ENCODE data around the gene VSX2. TPM values are rescaled to one million over a fixed set of nuclear protein-coding genes. Genes with fewer than 3 reads are reported as not detected.
A peak's percentile ranks its signal among the peaks of the same experiment; 100 is the strongest.

The VSX2 gene
- total and polyA plus RNA-seq, 7 experiments from 2014 or later = not detected

DNA sequence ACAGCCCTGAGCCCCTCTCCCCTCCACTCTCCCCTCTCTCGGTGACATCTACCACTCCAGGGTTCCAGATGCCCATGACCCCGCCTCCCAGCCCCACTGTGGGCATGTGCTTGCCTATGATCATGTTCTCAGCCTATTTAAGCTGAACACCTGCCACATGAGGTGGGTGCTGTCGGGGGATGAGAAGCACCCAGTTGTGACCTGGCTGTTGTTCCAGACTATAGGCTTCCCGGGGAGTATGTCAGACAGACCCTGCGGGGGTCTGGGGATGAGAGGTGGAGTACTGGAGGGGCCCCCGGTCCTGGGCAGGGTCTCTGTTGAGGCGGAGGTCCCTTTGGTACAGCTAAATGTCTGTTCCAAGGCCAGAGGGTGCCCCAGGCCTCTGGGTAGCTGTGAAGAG is 6.0 kb downstream of the VSX2 start:
- POLR2A ChIA-PET = no interaction called here

DNA sequence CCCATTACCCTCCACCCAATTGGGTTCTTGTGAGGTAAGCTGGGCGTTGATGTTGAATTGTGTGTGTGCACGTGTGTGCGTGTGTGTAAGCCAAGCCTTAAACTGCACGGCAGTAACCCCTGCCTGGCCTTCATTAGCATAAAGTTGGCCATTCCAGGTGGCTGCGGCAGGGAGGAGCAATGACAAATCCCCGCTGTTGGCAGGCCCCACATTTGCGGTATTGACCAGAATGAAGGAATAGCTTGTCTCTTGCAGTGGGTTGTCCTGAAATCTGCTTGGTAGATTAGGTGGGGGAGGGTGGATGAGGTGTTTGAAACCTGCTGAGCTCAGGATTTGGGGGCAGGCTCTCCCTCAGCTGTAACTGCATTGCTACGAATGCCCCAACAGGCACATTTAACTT is 7.3 kb downstream of the VSX2 start:
- H3K4me1 Mint-ChIP-seq = peaks cover 9 to 19% (median 13%) of the 10 kb centered on the region in 7 donors
- intact Hi-C loops (cut with micrococcal nuclease) = no loop called here
- DNase-seq = no peak
- POLR2A ChIA-PET = no interaction called here
- ATAC-seq = no peak
- Histone ChIP-seq H3K9me3 (ENCODE audit: control insufficient read depth in 2 of 3, low read length in 3 of 3) (no peaks in the 10 kb centered on the region), H3K27me3 (ENCODE audit: control insufficient read depth in 2 of 2, insufficient read depth in 2 of 2, low read length in 2 of 2) (peaks cover 3 to 15% of the 10 kb centered on the region in 2 donors), H3K4me1 (ENCODE audit: control insufficient read depth in 2 of 2, insufficient read depth in 2 of 2, low read length in 2 of 2) (peaks cover 0 to 4% of the 10 kb centered on the region in 2 donors), H3K4me3 (ENCODE audit: low read length) (no peak overlapping the region), H3K27ac (ENCODE audit: low read depth, low read length) (no peak overlapping the region), H3K36me3 (ENCODE audit: control insufficient read depth in 2 of 3, insufficient read depth in 3 of 3, low read length in 3 of 3) (no peaks in the 10 kb centered on the region)
- H3K9me3 Mint-ChIP-seq = peaks cover 0 to 3% (median 0%) of the 10 kb centered on the region in 11 donors
- H3K27ac Mint-ChIP-seq = no peak overlapping the region
- no peaks in the 10 kb centered on the region for H3K36me3 Mint-ChIP-seq
- H3K4me3 Mint-ChIP-seq = no peak overlapping the region
- H3K27me3 Mint-ChIP-seq = peaks cover 57 to 80% (median 67%) of the 10 kb centered on the region in 5 donors
- CTCF ChIA-PET = no interaction called here

More for the DNA sequence above, 6.0 kb downstream of the VSX2 start:
- no peak overlapping the region for H3K27ac ChIP-seq (ENCODE audit: low read depth, low read length)
- peaks cover 7 to 26% of the 10 kb centered on the region in 2 donors for H3K27me3 ChIP-seq (ENCODE audit: control insufficient read depth in 2 of 2, insufficient read depth in 2 of 2, low read length in 2 of 2)
- CTCF ChIA-PET = interaction anchor here (0.6 kb wide), 1 partner anchor 9 kb away, joined by 3 read pairs; no protein-coding TSS in a partner anchor
- intact Hi-C loops (cut with micrococcal nuclease) = no loop called here
- ATAC-seq (no peak), DNase-seq (no peak)
- Mint-ChIP-seq H3K27me3 (peaks cover 64 to 87% (median 68%) of the 10 kb centered on the region in 5 donors), H3K4me3 (no peak overlapping the region), H3K27ac (peak overlapping the region in 1 of 9 donors; percentile 55), H3K4me1 (peaks cover 9 to 25% (median 18%) of the 10 kb centered on the region in 7 donors), H3K36me3 (no peaks in the 10 kb centered on the region), H3K9me3 (peaks cover 0 to 3% (median 0%) of the 10 kb centered on the region in 11 donors)
- H3K4me1 ChIP-seq (ENCODE audit: control insufficient read depth in 2 of 2, insufficient read depth in 2 of 2, low read length in 2 of 2) = peaks cover 2 to 16% of the 10 kb centered on the region in 2 donors
- H3K36me3 ChIP-seq (ENCODE audit: control insufficient read depth in 2 of 3, insufficient read depth in 3 of 3, low read length in 3 of 3) = no peaks in the 10 kb centered on the region
- no peaks in the 10 kb centered on the region for H3K9me3 ChIP-seq (ENCODE audit: control insufficient read depth in 2 of 3, low read length in 3 of 3)
- H3K4me3 ChIP-seq (ENCODE audit: low read length) = no peak overlapping the region

DNA sequence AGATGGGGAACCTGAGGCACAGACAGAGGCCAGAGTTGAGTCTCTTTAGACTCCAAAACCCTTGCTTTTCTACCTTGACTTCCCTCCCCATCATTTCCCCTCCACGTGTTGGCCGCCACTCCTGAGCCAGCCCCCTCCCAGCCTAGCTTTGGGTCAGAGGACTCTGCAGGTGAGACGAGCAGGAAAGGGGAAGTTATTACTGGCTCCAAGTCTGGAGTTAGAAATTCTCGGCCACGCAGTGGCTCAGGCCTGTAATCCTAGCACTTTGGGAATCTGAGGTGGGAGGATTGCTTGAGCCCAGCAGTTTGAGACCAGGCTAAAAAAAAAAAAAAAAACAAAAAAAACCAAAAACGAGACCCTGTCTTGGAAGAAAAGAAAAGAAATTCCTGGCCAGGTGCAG is 8.8 kb downstream of the VSX2 start:
- Mint-ChIP-seq H3K27ac (no peak overlapping the region), H3K4me1 (peaks cover 6 to 9% (median 6%) of the 10 kb centered on the region in 7 donors), H3K9me3 (peaks cover 0 to 1% (median 0%) of the 10 kb centered on the region in 11 donors), H3K36me3 (no peaks in the 10 kb centered on the region), H3K4me3 (no peak overlapping the region), H3K27me3 (peaks cover 46 to 69% (median 55%) of the 10 kb centered on the region in 5 donors)
- ChIA-PET CTCF (interaction anchor here (0.6 kb wide), 1 partner anchor 144 kb away, joined by 3 read pairs; no protein-coding TSS in a partner anchor), POLR2A (no interaction called here)
- ATAC-seq (no peak), DNase-seq (no peak)
- peaks cover 0 to 2% of the 10 kb centered on the region in 2 donors for H3K27me3 ChIP-seq (ENCODE audit: control insufficient read depth in 2 of 2, insufficient read depth in 2 of 2, low read length in 2 of 2)
- intact Hi-C loops (cut with micrococcal nuclease) = no loop called here
- H3K27ac ChIP-seq (ENCODE audit: low read depth, low read length) = no peak overlapping the region
- H3K4me1 ChIP-seq (ENCODE audit: control insufficient read depth in 2 of 2, insufficient read depth in 2 of 2, low read length in 2 of 2) = no peaks in the 10 kb centered on the region
- no peak overlapping the region for H3K4me3 ChIP-seq (ENCODE audit: low read length)
- H3K36me3 ChIP-seq (ENCODE audit: control insufficient read depth in 2 of 3, insufficient read depth in 3 of 3, low read length in 3 of 3) = no peaks in the 10 kb centered on the region
- H3K9me3 ChIP-seq (ENCODE audit: control insufficient read depth in 2 of 3, low read length in 3 of 3) = no peaks in the 10 kb centered on the region

DNA sequence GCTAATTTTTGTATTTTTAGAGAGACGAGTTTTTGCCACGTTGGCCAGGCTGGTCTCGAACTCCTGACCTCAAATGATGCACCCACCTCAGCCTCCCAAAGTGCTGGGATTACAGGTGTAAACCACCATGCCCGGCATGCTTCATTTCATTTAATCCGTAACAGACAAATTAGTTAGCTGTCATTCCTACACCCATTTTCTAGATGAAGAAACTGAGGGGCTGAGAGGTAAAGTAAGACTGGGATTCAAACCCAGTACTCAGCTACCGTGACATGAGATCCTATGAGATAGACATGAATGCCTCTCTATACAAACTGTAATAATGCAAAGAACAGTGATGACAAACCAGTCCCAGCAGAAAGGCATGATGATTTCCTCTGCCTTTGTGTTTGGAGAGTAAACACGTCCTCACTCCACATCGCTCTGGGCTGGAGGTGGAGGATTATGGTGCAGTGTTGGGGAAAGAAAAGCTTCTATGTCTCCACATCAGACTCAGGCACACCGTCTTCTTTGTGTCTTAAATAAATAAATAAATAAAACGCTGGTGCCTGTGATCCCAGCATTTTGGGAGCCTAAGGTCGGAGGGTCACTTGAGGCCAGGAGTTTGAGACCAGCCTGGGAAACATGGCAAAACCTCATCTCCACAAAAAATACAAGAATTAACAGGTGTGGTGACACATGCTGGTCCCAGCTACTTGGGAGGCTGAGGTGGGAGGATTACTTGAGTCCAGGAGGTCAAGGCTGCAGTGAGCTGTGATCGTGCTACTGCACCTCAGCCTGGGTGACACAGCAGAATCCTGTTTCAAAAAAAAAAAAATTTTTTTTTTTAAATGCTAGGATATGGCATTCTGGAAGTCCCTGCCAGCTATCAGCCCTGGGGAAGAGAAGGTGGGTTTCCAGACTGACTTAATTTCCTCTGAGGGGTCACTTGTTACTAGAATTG is 10.5 kb downstream of the VSX2 start:
- Mint-ChIP-seq H3K27me3 (peaks cover 29 to 62% (median 38%) of the 10 kb centered on the region in 5 donors), H3K9me3 (peaks cover 0 to 1% (median 0%) of the 10 kb centered on the region in 11 donors), H3K27ac (no peak overlapping the region), H3K36me3 (no peaks in the 10 kb centered on the region), H3K4me3 (no peak overlapping the region), H3K4me1 (peaks cover 6% of the 10 kb centered on the region in 7 donors)
- no peak for ATAC-seq
- Histone ChIP-seq H3K27me3 (ENCODE audit: control insufficient read depth in 2 of 2, insufficient read depth in 2 of 2, low read length in 2 of 2) (no peaks in the 10 kb centered on the region), H3K36me3 (ENCODE audit: control insufficient read depth in 2 of 3, insufficient read depth in 3 of 3, low read length in 3 of 3) (no peaks in the 10 kb centered on the region), H3K4me1 (ENCODE audit: control insufficient read depth in 2 of 2, insufficient read depth in 2 of 2, low read length in 2 of 2) (no peaks in the 10 kb centered on the region), H3K27ac (ENCODE audit: low read depth, low read length) (no peak overlapping the region), H3K9me3 (ENCODE audit: control insufficient read depth in 2 of 3, low read length in 3 of 3) (no peaks in the 10 kb centered on the region), H3K4me3 (ENCODE audit: low read length) (no peak overlapping the region)
- POLR2A ChIA-PET = interaction anchor here (0.7 kb wide), 1 partner anchor 539 kb away, joined by 3 read pairs; no protein-coding TSS in a partner anchor
- CTCF ChIA-PET = interaction anchor here (0.7 kb wide), 1 partner anchor 126 kb away, joined by 3 read pairs; no protein-coding TSS in a partner anchor
- intact Hi-C loops (cut with micrococcal nuclease) = loop anchor here in 1 of 2 donors (2.0 kb wide), 1 partner anchor 33 kb away; no protein-coding TSS in a partner anchor
- DNase-seq = no peak

GRCh38 chr14:74255281-74255680 is 16.0 kb downstream of the VSX2 start:
- Histone ChIP-seq H3K27me3 (ENCODE audit: control insufficient read depth in 2 of 2, insufficient read depth in 2 of 2, low read length in 2 of 2) (no peaks in the 10 kb centered on the region), H3K4me1 (ENCODE audit: control insufficient read depth in 2 of 2, insufficient read depth in 2 of 2, low read length in 2 of 2) (peaks cover 0 to 5% of the 10 kb centered on the region in 2 donors), H3K36me3 (ENCODE audit: control insufficient read depth in 2 of 3, insufficient read depth in 3 of 3, low read length in 3 of 3) (peaks cover 0 to 3% (median 0%) of the 10 kb centered on the region in 3 experiments), H3K9me3 (ENCODE audit: control insufficient read depth in 2 of 3, low read length in 3 of 3) (no peaks in the 10 kb centered on the region), H3K4me3 (ENCODE audit: low read length) (no peak overlapping the region), H3K27ac (ENCODE audit: low read depth, low read length) (no peak overlapping the region)
- no peak for ATAC-seq
- peaks cover 6 to 54% (median 11%) of the 10 kb centered on the region in 5 donors for H3K27me3 Mint-ChIP-seq
- H3K27ac Mint-ChIP-seq = no peak overlapping the region
- H3K36me3 Mint-ChIP-seq = no peaks in the 10 kb centered on the region
- H3K4me3 Mint-ChIP-seq = peak overlapping the region in 1 of 10 donors; percentile 20
- DNase-seq = no peak
- intact Hi-C loops (cut with micrococcal nuclease) = no loop called here
- peaks cover 6 to 12% (median 10%) of the 10 kb centered on the region in 7 donors for H3K4me1 Mint-ChIP-seq
- ChIA-PET POLR2A (no interaction called here), CTCF (no interaction called here)
- H3K9me3 Mint-ChIP-seq = no peaks in the 10 kb centered on the region

- no peaks in the 10 kb centered on the region for H3K36me3 Mint-ChIP-seq
- H3K9me3 Mint-ChIP-seq = no peaks in the 10 kb centered on the region
- Histone ChIP-seq H3K36me3 (ENCODE audit: control insufficient read depth in 2 of 3, insufficient read depth in 3 of 3, low read length in 3 of 3) (peaks cover 0 to 3% (median 0%) of the 10 kb centered on the region in 3 experiments), H3K4me3 (ENCODE audit: low read length) (peak overlapping the region; percentile 64), H3K9me3 (ENCODE audit: control insufficient read depth in 2 of 3, low read length in 3 of 3) (no peaks in the 10 kb centered on the region), H3K27me3 (ENCODE audit: control insufficient read depth in 2 of 2, insufficient read depth in 2 of 2, low read length in 2 of 2) (no peaks in the 10 kb centered on the region), H3K4me1 (ENCODE audit: control insufficient read depth in 2 of 2, insufficient read depth in 2 of 2, low read length in 2 of 2) (peaks cover 0 to 5% of the 10 kb centered on the region in 2 donors), H3K27ac (ENCODE audit: low read depth, low read length) (peak overlapping the region; percentile 51)
- DNase-seq = peak; percentile 31 to 75 (median 64)
- intact Hi-C loops (cut with micrococcal nuclease) = loop anchor here (1.0 kb wide), 3 partner anchors 45 to 238 kb away; partner anchors contain the start of genes ABCD4 (in 1 of the 2), BBOF1 (in 1 of the 2) and ENTPD5 (in 1 of the 2)
- peak overlapping the region in 2 of 9 donors; percentile 26 to 71 for H3K27ac Mint-ChIP-seq
- H3K27me3 Mint-ChIP-seq = peaks cover 0 to 48% (median 0%) of the 10 kb centered on the region in 5 donors
- peak; percentile 98 for ATAC-seq
- H3K4me3 Mint-ChIP-seq = peak overlapping the region; percentile 80 to 89 (median 84)
- ChIA-PET POLR2A (no interaction called here), CTCF (interaction anchor here (0.6 to 1.4 kb wide), 5 partner anchors 11 to 144 kb away, joined by 3 to 4 read pairs (median 3); no protein-coding TSS in a partner anchor)
- peaks cover 0 to 7% (median 4%) of the 10 kb centered on the region in 7 donors for H3K4me1 Mint-ChIP-seq
Measured at GRCh38 chr14:74257078-74257940, 18.1 kb downstream of the VSX2 start.
